HG03135 (cell line): ENCODE measurements around the gene TEK.

Experiments used
- ATAC-seq: cut with Tn5 transposase; IDR thresholded peaks from one replicate; pipeline ENCODE4 v1.9.1; 2021; ENCODE audit warnings: mild to moderate bottlenecking, moderate library complexity; ENCODE audit not compliant: unreplicated experiment

TEK gene

GRCh38 chr9:27118916-27119315, 9.9 kb downstream of the TEK start:
- ATAC-seq = no peak

- ATAC-seq = no peak
These were observed 15.1 kb downstream of the TEK start for GRCh38 chr9:27124151-27124550.

- no peak for ATAC-seq
These were observed 16.0 kb downstream of the TEK start for GRCh38 chr9:27125030-27125429.

GRCh38 chr9:27125936-27126335, 16.9 kb downstream of the TEK start:
- ATAC-seq = no peak

- ATAC-seq = no peak
These were observed 17.6 kb downstream of the TEK start for GRCh38 chr9:27126670-27127069.

- no peak for ATAC-seq
These were observed 20.2 kb downstream of the TEK start for GRCh38 chr9:27129221-27129620.

GRCh38 chr9:27131731-27132130, 22.7 kb downstream of the TEK start:
- no peak for ATAC-seq

GRCh38 chr9:27133817-27134216, 24.8 kb downstream of the TEK start:
- ATAC-seq = no peak

- no peak for ATAC-seq
These were observed 33.4 kb downstream of the TEK start for GRCh38 chr9:27142299-27142930.

GRCh38 chr9:27145143-27145542, 36.1 kb downstream of the TEK start:
- ATAC-seq = no peak

GRCh38 chr9:27149651-27150050, 40.6 kb downstream of the TEK start:
- ATAC-seq = no peak

- no peak for ATAC-seq
These were observed 41.9 kb downstream of the TEK start for GRCh38 chr9:27150746-27151406.

- ATAC-seq = no peak
These were observed 42.8 kb downstream of the TEK start for GRCh38 chr9:27151693-27152404.

GRCh38 chr9:27152405-27152718, 43.3 kb downstream of the TEK start:
- no peak for ATAC-seq

- no peak for ATAC-seq
These were observed 45.9 kb downstream of the TEK start for GRCh38 chr9:27154908-27155307.

GRCh38 chr9:27157097-27157496, 48.1 kb downstream of the TEK start:
- ATAC-seq = no peak

- ATAC-seq = no peak
These were observed 48.7 kb downstream of the TEK start for GRCh38 chr9:27157736-27158135.

GRCh38 chr9:27160636-27161035, 51.6 kb downstream of the TEK start:
- no peak for ATAC-seq

GRCh38 chr9:27162045-27162444, 53.0 kb downstream of the TEK start:
- no peak for ATAC-seq

GRCh38 chr9:27165068-27165467, 56.0 kb downstream of the TEK start:
- no peak for ATAC-seq

GRCh38 chr9:27165670-27166069, 56.6 kb downstream of the TEK start:
- ATAC-seq = no peak

- ATAC-seq = no peak
These were observed 59.5 kb downstream of the TEK start for GRCh38 chr9:27168496-27168895.
